GM23338 (cell line): ENCODE data around the gene CCDC30.

Source experiments
- CREB1 ChIP-seq: fragments of 250-450 bp; sonication (Bioruptor Pico); IDR thresholded peaks from 2 replicates; pipeline ENCODE4 v1.5.0; 2020; ENCODE audit warnings: low read depth, mild to moderate bottlenecking, moderate library complexity
- ETS1 ChIP-seq: IDR thresholded peaks from 2 replicates; pipeline ENCODE4 v1.6.1; 2016; ENCODE audit warnings: antibody characterized with exemption
- EZH2 ChIP-seq: fragments of 200-600 bp; sonication (generic); IDR thresholded peaks from one replicate; pipeline ENCODE4 v1.8.0; 2017; ENCODE audit warnings: antibody characterized with exemption, mild to moderate bottlenecking, low read depth; ENCODE audit not compliant: unreplicated experiment
- EZH2phosphoT487 ChIP-seq: fragments of 200-600 bp; sonication (generic); IDR thresholded peaks from one replicate; pipeline ENCODE4 v1.8.1; 2018; ENCODE audit warnings: antibody characterized with exemption; ENCODE audit not compliant: unreplicated experiment
- NANOG ChIP-seq: IDR thresholded peaks from 2 replicates; pipeline ENCODE4 v1.6.1; 2016; ENCODE audit warnings: antibody characterized with exemption, borderline replicate concordance
- POLR2AphosphoS5 ChIP-seq: IDR thresholded peaks from 2 replicates; pipeline ENCODE4 v1.6.1; 2016; ENCODE audit warnings: antibody characterized with exemption, low read depth
- REST ChIP-seq: IDR thresholded peaks from one replicate; pipeline ENCODE4 v1.6.1; 2018; ENCODE audit warnings: antibody characterized with exemption; ENCODE audit not compliant: unreplicated experiment
- STAT1 ChIP-seq: IDR thresholded peaks from one replicate; pipeline ENCODE4 v1.6.1; 2016; ENCODE audit warnings: antibody characterized with exemption; ENCODE audit not compliant: unreplicated experiment
- ZNF331 ChIP-seq: fragments of 250-450 bp; sonication (Bioruptor Pico); IDR thresholded peaks from 2 replicates; pipeline ENCODE4 v1.5.0; 2020; ENCODE audit warnings: low read depth, mild to moderate bottlenecking, moderate library complexity
- TF ChIP-seq, protein P1 (sequence below), 2 experiments: fragments of 200-600 bp in 1 of 2; sonication (generic) in 1 of 2; conservative IDR thresholded peaks; 2 replicates each; pipeline versions ENCODE4 v1.5.1 to v1.6.1; 2016 to 2017; ENCODE audit warnings: antibody characterized with exemption in 2 of 2, low read depth in 2 of 2, mild to moderate bottlenecking in 2 of 2, moderate library complexity in 1 of 2

DNA sequence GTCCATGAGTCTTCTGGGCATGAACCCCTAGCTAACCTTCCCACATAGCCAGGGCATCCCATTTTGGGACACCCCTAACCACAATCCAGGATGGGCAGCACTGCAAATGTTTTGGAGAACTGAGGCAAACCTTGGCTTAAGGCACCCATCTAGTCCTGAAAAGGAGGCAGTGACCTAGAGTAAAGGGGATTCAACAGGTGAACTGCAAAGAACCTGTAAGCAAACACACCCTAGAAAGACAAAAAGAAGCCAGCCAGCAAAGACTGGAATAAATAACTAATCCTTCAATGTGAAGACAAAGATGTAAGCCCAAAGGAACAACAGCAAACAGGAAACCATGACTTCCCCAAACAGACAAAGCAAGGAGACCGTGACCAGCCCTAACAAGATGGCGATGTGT is 138.4 kb downstream of the CCDC30 start:
- TF ChIP-seq, protein P1, sequence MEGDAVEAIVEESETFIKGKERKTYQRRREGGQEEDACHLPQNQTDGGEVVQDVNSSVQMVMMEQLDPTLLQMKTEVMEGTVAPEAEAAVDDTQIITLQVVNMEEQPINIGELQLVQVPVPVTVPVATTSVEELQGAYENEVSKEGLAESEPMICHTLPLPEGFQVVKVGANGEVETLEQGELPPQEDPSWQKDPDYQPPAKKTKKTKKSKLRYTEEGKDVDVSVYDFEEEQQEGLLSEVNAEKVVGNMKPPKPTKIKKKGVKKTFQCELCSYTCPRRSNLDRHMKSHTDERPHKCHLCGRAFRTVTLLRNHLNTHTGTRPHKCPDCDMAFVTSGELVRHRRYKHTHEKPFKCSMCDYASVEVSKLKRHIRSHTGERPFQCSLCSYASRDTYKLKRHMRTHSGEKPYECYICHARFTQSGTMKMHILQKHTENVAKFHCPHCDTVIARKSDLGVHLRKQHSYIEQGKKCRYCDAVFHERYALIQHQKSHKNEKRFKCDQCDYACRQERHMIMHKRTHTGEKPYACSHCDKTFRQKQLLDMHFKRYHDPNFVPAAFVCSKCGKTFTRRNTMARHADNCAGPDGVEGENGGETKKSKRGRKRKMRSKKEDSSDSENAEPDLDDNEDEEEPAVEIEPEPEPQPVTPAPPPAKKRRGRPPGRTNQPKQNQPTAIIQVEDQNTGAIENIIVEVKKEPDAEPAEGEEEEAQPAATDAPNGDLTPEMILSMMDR (conservative IDR thresholded peaks at IDR 0.05; ENCODE audit: low read depth in 2 of 2), result no peak
- TF ChIP-seq EZH2phosphoT487 (no peak), POLR2AphosphoS5 (no peak), EZH2 (no peak), REST (no peak), NANOG (no peak), CREB1 (CRISPR knock-in tag) (no peak), ETS1 (no peak), ZNF331 (no peak), STAT1 (no peak)
